Neural progenitor cell (in vitro differentiated cells): ENCODE results near the gene OCA2. TPM values are rescaled to one million over a fixed set of nuclear protein-coding genes. Genes with fewer than 3 reads are reported as not detected.
"Not testable (repeated sequence)": the region's sequence is repeated elsewhere in the genome, so short reads cannot be mapped to it uniquely, and the experiment has no call there.

ENCODE experiments used
- DNase-seq: peaks from one replicate; pipeline ENCODE4 v3.0.0-alpha.2; 2016; ENCODE audit warnings: low spot score
- H2AFZ ChIP-seq: fragments of 200-600 bp; sonication (generic); replicated peaks from 2 replicates; pipeline ENCODE4 v1.6.1; 2016; ENCODE audit warnings: antibody characterized with exemption
- H3F3A ChIP-seq: fragments of 200-600 bp; sonication (generic); 2 replicates; pipeline ENCODE4 v1.6.1; 2016; ENCODE audit warnings: antibody characterized with exemption, low read depth
- H3K27ac ChIP-seq: fragments of 200-600 bp; sonication (generic); 2 replicates; pipeline ENCODE4 v1.5.1; 2016; ENCODE audit warnings: mild to moderate bottlenecking
- H3K27me3 ChIP-seq: fragments of 200-600 bp; sonication (generic); 2 replicates; pipeline ENCODE4 v1.6.1; 2016; ENCODE audit warnings: mild to moderate bottlenecking, moderate library complexity
- H3K36me3 ChIP-seq: fragments of 200-600 bp; sonication (generic); 2 replicates; pipeline ENCODE4 v1.5.1; 2016
- H3K4me1 ChIP-seq: fragments of 200-600 bp; sonication (generic); 2 replicates; pipeline ENCODE4 v1.6.1; 2016; ENCODE audit warnings: mixed run types
- H3K4me2 ChIP-seq: fragments of 200-600 bp; sonication (generic); 2 replicates; pipeline ENCODE4 v1.6.1; 2016
- H3K4me3 ChIP-seq: fragments of 200-600 bp; sonication (generic); 2 replicates; pipeline ENCODE4 v1.5.1; 2016
- H3K79me2 ChIP-seq: fragments of 200-600 bp; sonication (generic); 2 replicates; pipeline ENCODE4 v1.6.1; 2016; ENCODE audit warnings: low read depth
- H3K9ac ChIP-seq: fragments of 200-600 bp; sonication (generic); 2 replicates; pipeline ENCODE4 v1.6.1; 2016
- H3K9me3 ChIP-seq: fragments of 200-600 bp; sonication (generic); 2 replicates; pipeline ENCODE4 v1.5.1; 2016; ENCODE audit warnings: low read depth
- H4K20me1 ChIP-seq: fragments of 200-600 bp; sonication (generic); 2 replicates; pipeline ENCODE4 v1.6.1; 2016; ENCODE audit warnings: low read depth
- H3K27ac Mint-ChIP-seq: 3 replicates; pipeline ENCODE4 v1.8.0; 2021; ENCODE audit warnings: mixed read lengths
- H3K27me3 Mint-ChIP-seq: 2 replicates; pipeline ENCODE4 v1.8.0; 2022; ENCODE audit warnings: low read depth, mild to moderate bottlenecking, inconsistent platforms, moderate library complexity, mixed read lengths; ENCODE audit not compliant: insufficient read depth
- H3K36me3 Mint-ChIP-seq: 3 replicates; pipeline ENCODE4 v1.8.0; 2021; ENCODE audit warnings: mixed read lengths
- H3K4me1 Mint-ChIP-seq: 3 replicates; pipeline ENCODE4 v1.8.0; 2021; ENCODE audit warnings: mixed read lengths
- H3K4me3 Mint-ChIP-seq: 3 replicates; pipeline ENCODE4 v1.8.0; 2021; ENCODE audit warnings: mild to moderate bottlenecking, moderate library complexity, mixed read lengths
- H3K9me3 Mint-ChIP-seq: 3 replicates; pipeline ENCODE4 v1.8.0; 2020; ENCODE audit warnings: mixed read lengths
- EZH2 ChIP-seq: fragments of 200-600 bp; sonication (generic); IDR thresholded peaks from 2 replicates; pipeline ENCODE4 v1.6.1; 2017; ENCODE audit warnings: antibody characterized with exemption, mild to moderate bottlenecking, moderate library complexity
- EZH2phosphoT487 ChIP-seq: fragments of 200-600 bp; sonication (generic); IDR thresholded peaks from 2 replicates; pipeline ENCODE4 v1.6.1; 2017; ENCODE audit warnings: antibody characterized with exemption
- total RNA-seq: library from RNA; depleted of rRNA; stranded (reverse); fragments of >200 nt; gene quantifications from 2 replicates; pipeline ENCODE4 v1.2.3, GENCODE V29; 2015; ENCODE audit warnings: low replicate concordance
- TF ChIP-seq, protein P1 (sequence below): fragments of 200-600 bp; sonication (generic); IDR thresholded peaks from 2 replicates; pipeline ENCODE4 v1.5.1; 2017; ENCODE audit warnings: antibody characterized with exemption, mild to moderate bottlenecking

The OCA2 gene
- total RNA-seq, 1 donor from 2014 or later = 1.0 TPM

DNA sequence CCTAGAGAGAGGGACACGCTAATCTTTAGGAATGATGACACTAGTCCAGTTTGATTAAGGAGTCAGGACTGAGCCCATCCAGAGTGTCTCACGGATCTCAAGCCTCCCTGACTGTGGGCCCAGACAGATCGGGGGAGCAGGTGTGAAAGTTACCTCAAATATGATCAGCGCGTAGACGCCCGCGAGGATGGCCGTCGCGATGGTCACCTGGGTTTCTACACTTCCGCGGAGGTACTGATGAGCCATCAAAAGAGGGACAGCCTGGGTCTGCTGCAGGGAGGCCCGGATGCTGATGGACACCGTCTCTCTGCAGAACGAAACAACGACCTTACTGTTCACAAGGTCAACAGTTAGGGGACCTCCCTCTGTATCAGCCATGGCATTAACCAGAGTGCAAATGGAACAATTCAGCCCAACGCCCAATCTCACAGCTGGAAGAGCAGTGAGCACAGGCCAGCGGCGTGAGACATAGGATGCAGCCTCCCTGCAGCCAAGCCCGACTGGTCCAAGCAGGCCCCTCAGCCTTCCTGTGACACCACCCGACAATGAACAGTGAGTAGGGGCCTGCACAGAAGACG is 84.4 kb downstream of the OCA2 start:
- Histone ChIP-seq H3K9me3 (no peaks in the 10 kb centered on the region), H3K36me3 (no peaks in the 10 kb centered on the region), H3K4me1 (peaks cover 9% of the 10 kb centered on the region), H3K4me3 (no peak overlapping the region), H2AFZ (no peak overlapping the region), H3K79me2 (no peaks in the 10 kb centered on the region), H4K20me1 (no peaks in the 10 kb centered on the region), H3K27me3 (no peaks in the 10 kb centered on the region), H3K4me2 (no peak overlapping the region), H3K9ac (no peak overlapping the region), H3K27ac (no peak overlapping the region), H3F3A (peaks cover 4% of the 10 kb centered on the region)
- TF ChIP-seq EZH2 (no peak), EZH2phosphoT487 (no peak)
- TF ChIP-seq, protein P1, sequence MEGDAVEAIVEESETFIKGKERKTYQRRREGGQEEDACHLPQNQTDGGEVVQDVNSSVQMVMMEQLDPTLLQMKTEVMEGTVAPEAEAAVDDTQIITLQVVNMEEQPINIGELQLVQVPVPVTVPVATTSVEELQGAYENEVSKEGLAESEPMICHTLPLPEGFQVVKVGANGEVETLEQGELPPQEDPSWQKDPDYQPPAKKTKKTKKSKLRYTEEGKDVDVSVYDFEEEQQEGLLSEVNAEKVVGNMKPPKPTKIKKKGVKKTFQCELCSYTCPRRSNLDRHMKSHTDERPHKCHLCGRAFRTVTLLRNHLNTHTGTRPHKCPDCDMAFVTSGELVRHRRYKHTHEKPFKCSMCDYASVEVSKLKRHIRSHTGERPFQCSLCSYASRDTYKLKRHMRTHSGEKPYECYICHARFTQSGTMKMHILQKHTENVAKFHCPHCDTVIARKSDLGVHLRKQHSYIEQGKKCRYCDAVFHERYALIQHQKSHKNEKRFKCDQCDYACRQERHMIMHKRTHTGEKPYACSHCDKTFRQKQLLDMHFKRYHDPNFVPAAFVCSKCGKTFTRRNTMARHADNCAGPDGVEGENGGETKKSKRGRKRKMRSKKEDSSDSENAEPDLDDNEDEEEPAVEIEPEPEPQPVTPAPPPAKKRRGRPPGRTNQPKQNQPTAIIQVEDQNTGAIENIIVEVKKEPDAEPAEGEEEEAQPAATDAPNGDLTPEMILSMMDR = no peak
- H3K27me3 Mint-ChIP-seq = peaks cover 8% of the 10 kb centered on the region
- peaks cover 15% of the 10 kb centered on the region for H3K4me1 Mint-ChIP-seq
- no peak for DNase-seq
- no peaks in the 10 kb centered on the region for H3K36me3 Mint-ChIP-seq
- no peak overlapping the region for H3K27ac Mint-ChIP-seq
- no peak overlapping the region for H3K4me3 Mint-ChIP-seq
- H3K9me3 Mint-ChIP-seq = peaks cover 7% of the 10 kb centered on the region

DNA sequence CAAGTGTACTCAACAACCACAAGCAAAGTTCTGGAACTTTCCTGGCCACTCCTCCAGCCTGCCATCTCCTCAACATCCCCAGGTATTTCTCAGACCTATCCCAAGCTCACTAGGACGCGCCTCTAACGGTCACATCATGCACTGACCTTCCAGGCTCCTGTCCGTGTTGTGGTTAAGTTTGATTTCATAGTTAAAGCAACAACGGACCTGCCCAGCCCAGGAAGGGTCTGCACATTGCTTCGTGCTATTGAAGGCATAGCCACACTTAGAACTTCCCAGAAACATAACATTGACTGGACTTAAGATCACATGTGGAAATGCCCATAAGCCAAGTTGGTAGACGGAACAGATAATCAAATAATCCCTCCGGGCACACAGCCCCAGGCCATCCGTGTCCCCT is 85.1 kb downstream of the OCA2 start:
- TF ChIP-seq, protein P1 = no peak
- TF ChIP-seq EZH2 (no peak), EZH2phosphoT487 (no peak)
- H3K4me1 Mint-ChIP-seq = peaks cover 14% of the 10 kb centered on the region

DNA sequence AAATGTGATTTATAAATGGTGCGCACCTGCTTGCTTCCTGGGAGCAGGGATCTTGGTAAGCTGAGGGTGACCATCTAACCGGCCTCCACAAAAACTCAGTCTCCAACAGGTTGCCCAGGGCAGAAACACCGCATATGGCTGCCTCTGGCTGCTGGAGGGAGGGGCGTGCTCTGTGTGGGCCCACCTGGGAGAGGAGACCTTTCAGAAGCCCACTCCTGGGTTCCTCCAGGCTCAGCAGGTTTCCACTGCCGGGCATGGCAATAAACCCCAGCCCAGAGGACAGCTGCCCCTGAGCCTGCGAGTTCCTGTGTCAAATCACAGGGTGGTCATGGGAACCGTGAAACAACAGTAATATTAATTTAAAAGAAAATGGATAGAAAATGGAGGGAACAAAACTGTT is 85.6 kb downstream of the OCA2 start:
- H3K9ac ChIP-seq = no peak overlapping the region
- peaks cover 4% of the 10 kb centered on the region for H3K27me3 Mint-ChIP-seq
- no peaks in the 10 kb centered on the region for H3K4me1 ChIP-seq
- H3K27ac ChIP-seq = no peak overlapping the region
- no peaks in the 10 kb centered on the region for H3K36me3 Mint-ChIP-seq
- H3K4me3 Mint-ChIP-seq = no peak overlapping the region
- H3K4me3 ChIP-seq = no peak overlapping the region
- no peaks in the 10 kb centered on the region for H3K9me3 ChIP-seq
- no peak for DNase-seq
- H3K36me3 ChIP-seq = no peaks in the 10 kb centered on the region
- H3K4me2 ChIP-seq = no peak overlapping the region
- H3K9me3 Mint-ChIP-seq = peaks cover 10% of the 10 kb centered on the region
- no peaks in the 10 kb centered on the region for H3K27me3 ChIP-seq
- no peaks in the 10 kb centered on the region for H3F3A ChIP-seq
- H3K27ac Mint-ChIP-seq = no peak overlapping the region
- H2AFZ ChIP-seq = no peak overlapping the region
- TF ChIP-seq EZH2 (no peak), EZH2phosphoT487 (no peak)
- peaks cover 9% of the 10 kb centered on the region for H3K4me1 Mint-ChIP-seq
- no peaks in the 10 kb centered on the region for H4K20me1 ChIP-seq
- no peaks in the 10 kb centered on the region for H3K79me2 ChIP-seq

More for the DNA sequence above, 85.1 kb downstream of the OCA2 start:
- no peaks in the 10 kb centered on the region for H3F3A ChIP-seq
- no peak overlapping the region for H3K4me3 Mint-ChIP-seq
- peaks cover 8% of the 10 kb centered on the region for H3K27me3 Mint-ChIP-seq
- no peaks in the 10 kb centered on the region for H3K36me3 ChIP-seq
- no peak overlapping the region for H3K4me2 ChIP-seq
- H3K4me1 ChIP-seq = peaks cover 2% of the 10 kb centered on the region
- H4K20me1 ChIP-seq = no peaks in the 10 kb centered on the region
- H3K9ac ChIP-seq = no peak overlapping the region
- no peak for DNase-seq
- H3K27ac Mint-ChIP-seq = no peak overlapping the region
- no peaks in the 10 kb centered on the region for H3K9me3 ChIP-seq
- H3K4me3 ChIP-seq = no peak overlapping the region
- H3K9me3 Mint-ChIP-seq = peaks cover 10% of the 10 kb centered on the region
- no peak overlapping the region for H3K27ac ChIP-seq
- no peak overlapping the region for H2AFZ ChIP-seq
- no peaks in the 10 kb centered on the region for H3K36me3 Mint-ChIP-seq
- H3K27me3 ChIP-seq = no peaks in the 10 kb centered on the region
- no peaks in the 10 kb centered on the region for H3K79me2 ChIP-seq

DNA sequence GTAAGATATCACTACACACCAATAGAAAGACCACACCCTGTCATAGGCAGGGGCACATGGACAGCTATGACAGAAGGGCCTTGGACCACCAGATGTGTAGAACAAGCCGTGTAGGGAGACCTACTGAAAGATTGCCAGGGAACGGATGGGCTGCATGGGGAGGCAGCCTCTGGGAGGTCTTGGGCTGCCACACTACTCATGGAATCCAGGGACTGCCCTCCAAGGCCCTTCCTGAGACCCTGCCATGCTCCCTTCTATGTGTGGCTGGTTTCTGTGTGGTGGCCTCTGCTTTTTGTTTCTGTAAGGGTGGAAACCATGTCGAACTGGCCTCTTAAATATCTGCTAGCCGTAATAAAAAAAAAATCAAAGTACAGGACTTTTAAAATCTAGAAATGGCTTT is 86.9 kb downstream of the OCA2 start:
- Histone ChIP-seq H2AFZ (no peak overlapping the region), H4K20me1 (no peaks in the 10 kb centered on the region), H3K27me3 (no peaks in the 10 kb centered on the region), H3F3A (no peaks in the 10 kb centered on the region), H3K79me2 (no peaks in the 10 kb centered on the region), H3K36me3 (no peaks in the 10 kb centered on the region), H3K9me3 (no peaks in the 10 kb centered on the region), H3K4me3 (no peak overlapping the region), H3K9ac (no peak overlapping the region), H3K27ac (no peak overlapping the region), H3K4me2 (no peak overlapping the region), H3K4me1 (no peaks in the 10 kb centered on the region)
- H3K36me3 Mint-ChIP-seq = no peaks in the 10 kb centered on the region
- peaks cover 2% of the 10 kb centered on the region for H3K4me1 Mint-ChIP-seq
- H3K27me3 Mint-ChIP-seq = peaks cover 2% of the 10 kb centered on the region
- TF ChIP-seq, protein P1 = no peak
- TF ChIP-seq EZH2phosphoT487 (no peak), EZH2 (no peak)
- peaks cover 10% of the 10 kb centered on the region for H3K9me3 Mint-ChIP-seq
- no peak overlapping the region for H3K4me3 Mint-ChIP-seq
- no peak overlapping the region for H3K27ac Mint-ChIP-seq
- no peak for DNase-seq

DNA sequence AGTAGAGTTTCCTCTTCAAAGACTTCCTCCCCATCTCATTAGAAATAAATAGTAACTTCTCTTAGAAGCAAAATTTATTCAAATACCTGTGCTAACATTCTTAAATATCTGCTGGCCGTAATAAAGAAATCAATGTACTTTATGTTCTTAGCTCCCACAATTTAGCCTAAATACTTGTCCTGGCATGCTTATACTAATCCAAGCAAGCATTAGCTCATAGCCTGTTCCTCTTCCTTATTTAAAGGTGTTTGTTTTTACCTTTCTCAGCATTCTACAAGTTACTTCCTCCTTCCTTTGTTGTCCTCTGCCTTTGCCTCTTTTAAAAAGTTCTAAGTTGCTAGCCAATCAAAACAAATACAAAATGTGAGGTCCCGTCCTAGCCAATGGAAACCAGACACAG is 90.9 kb downstream of the OCA2 start:
- H3K9ac ChIP-seq, H3K27me3 ChIP-seq, DNase-seq, H4K20me1 ChIP-seq, H3K4me2 ChIP-seq, H3K9me3 ChIP-seq, H3K27me3 Mint-ChIP-seq, H3K36me3 ChIP-seq, H3K27ac Mint-ChIP-seq, H3F3A ChIP-seq, H3K4me3 Mint-ChIP-seq, H3K36me3 Mint-ChIP-seq, H3K79me2 ChIP-seq, H3K4me1 Mint-ChIP-seq, H3K4me1 ChIP-seq, H3K27ac ChIP-seq, H3K4me3 ChIP-seq: not testable (repeated sequence)
- peak overlapping the region; percentile 24 for H2AFZ ChIP-seq
- H3K9me3 Mint-ChIP-seq = peaks cover 10% of the 10 kb centered on the region
